T-helper 2 cell treated with Interferon-gamma antibody and Interleukin-4, amounts not matched to agents 5 μg/mL and 100 μg/mL, for 36 hours (primary cell): ENCODE data around the gene MAMDC4.

Experiments used
- DNase-seq: peaks from one replicate; pipeline ENCODE4 v3.0.0; 2021; ENCODE audit warnings: low spot score
- H3K27ac Mint-ChIP-seq: one replicate; pipeline ENCODE4 v1.8.0; 2021; ENCODE audit warnings: mild to moderate bottlenecking, mixed read lengths
- H3K27me3 Mint-ChIP-seq: one replicate; pipeline ENCODE4 v1.8.0; 2021; ENCODE audit warnings: low read depth, mixed read lengths
- H3K36me3 Mint-ChIP-seq: one replicate; pipeline ENCODE4 v1.8.0; 2021; ENCODE audit warnings: low read depth, mixed read lengths
- H3K4me1 Mint-ChIP-seq: one replicate; pipeline ENCODE4 v1.8.0; 2021; ENCODE audit warnings: low read depth, mixed read lengths
- H3K4me3 Mint-ChIP-seq: one replicate; pipeline ENCODE4 v1.8.0; 2022; ENCODE audit warnings: mild to moderate bottlenecking, moderate library complexity, mixed read lengths
- H3K9me3 Mint-ChIP-seq: one replicate; pipeline ENCODE4 v1.8.0; 2021; ENCODE audit warnings: mixed read lengths

The MAMDC4 gene

DNA sequence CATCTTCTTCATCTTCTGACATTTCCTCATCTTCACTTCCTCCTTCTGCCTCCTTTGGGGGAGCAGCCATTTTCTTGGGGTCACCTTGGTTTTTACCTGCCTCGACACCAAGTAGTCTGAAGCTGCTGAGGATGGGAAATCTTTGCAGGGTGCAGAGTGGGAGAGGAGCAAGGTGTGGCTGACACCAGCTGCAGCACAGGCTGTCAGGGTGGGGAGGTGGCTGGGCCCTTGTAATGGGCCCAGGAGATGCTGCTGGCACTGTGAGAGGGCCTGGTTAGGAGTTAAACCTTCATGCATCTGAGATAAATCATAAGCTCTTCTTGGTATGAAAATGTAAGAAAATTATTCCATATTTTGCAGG lies 36.7 kb upstream of the MAMDC4 start:
- H3K27ac Mint-ChIP-seq: no peak overlapping the region
- H3K36me3 Mint-ChIP-seq: peaks cover 34% of the 10 kb centered on the region
- H3K9me3 Mint-ChIP-seq: no peaks in the 10 kb centered on the region
- DNase-seq: no peak
- H3K4me3 Mint-ChIP-seq: no peak overlapping the region
- H3K4me1 Mint-ChIP-seq: peaks cover 24% of the 10 kb centered on the region
- no peaks in the 10 kb centered on the region for H3K27me3 Mint-ChIP-seq

DNA sequence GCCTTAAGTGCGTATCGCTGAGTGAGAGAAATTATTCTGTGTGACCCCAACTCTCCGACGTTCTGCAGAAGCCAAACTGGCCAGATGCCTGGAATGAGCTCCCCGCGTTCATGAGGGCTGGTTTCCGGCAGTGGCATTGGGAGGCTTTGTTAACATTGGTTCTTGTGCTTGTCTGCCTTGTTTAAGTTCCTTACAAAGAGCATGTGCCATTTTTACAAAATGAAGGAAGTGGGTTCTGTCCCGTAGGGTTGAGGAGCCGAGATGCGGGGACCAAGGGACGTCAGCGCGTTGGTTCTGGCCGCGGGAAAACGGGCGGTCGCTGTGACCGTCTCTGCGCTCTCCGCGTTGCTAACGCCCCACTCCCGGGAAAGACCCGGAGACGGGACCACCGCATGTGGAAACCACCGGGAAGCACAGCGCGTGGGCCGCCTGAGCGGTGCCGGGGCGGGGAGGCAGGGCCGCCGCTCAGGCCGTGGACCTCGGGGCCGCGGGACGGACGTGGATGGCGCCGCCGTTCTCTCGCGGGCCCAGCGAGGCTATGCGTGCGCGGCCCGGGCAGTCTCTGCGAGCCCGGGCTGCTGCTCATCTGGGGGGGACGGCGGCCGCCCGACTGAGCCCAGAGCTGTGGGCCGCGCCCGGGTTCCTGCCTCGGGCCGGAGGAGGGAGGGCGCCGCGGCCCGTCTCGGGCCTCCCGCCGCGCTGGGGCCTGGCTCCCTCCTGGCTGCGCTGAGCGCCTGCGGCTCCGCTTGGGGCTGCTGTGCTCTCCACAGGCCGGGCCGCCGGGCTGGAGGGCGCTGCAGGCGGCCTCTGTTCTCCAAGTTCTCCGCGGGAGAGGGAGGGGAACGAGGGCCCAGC lies 30.9 kb upstream of the MAMDC4 start:
- H3K36me3 Mint-ChIP-seq: peaks cover 19% of the 10 kb centered on the region
- H3K27ac Mint-ChIP-seq: no peak overlapping the region
- no peaks in the 10 kb centered on the region for H3K27me3 Mint-ChIP-seq
- H3K4me3 Mint-ChIP-seq: no peak overlapping the region
- no peak for DNase-seq
- H3K4me1 Mint-ChIP-seq: no peaks in the 10 kb centered on the region
- no peaks in the 10 kb centered on the region for H3K9me3 Mint-ChIP-seq

DNA sequence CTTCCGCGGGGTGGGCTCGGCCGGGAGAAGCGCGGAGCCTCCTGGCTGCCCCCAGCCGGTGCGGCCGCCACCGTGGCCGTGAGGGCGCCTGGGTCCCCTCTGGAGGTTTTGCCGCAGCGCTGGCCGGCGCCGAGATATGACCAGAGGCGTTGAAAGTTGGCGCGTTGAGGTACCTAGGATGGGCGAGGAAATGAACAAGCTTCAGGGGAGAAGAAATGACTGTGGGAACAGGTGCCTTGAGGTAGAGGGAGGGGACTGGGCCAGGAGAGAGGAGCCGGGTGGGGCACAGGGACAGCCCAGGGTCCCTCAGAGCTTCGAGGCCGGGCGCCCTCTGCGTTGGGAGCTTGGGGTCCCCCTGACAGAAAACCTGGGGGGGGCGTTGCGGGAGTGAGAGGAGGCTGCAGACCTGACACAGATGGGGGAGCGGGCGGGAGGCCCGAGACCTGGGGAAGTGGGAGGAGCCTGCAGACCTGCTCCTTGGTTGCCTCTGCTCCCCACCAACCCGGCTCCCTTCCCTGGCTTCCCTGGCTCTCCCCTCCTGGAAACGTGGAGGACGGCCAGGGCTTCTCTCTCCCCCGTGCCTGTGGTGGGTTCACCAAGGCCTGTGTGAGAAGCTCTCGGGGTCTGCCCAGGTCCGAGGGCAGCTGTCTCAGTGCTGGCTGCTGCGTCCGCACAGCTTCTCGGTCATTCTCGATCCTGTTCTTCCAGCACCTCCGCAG lies 30.2 kb upstream of the MAMDC4 start:
- Mint-ChIP-seq H3K4me3 (no peak overlapping the region), H3K27ac (no peak overlapping the region), H3K36me3 (peaks cover 15% of the 10 kb centered on the region), H3K9me3 (no peaks in the 10 kb centered on the region), H3K27me3 (no peaks in the 10 kb centered on the region), H3K4me1 (no peaks in the 10 kb centered on the region)
- DNase-seq: no peak

DNA sequence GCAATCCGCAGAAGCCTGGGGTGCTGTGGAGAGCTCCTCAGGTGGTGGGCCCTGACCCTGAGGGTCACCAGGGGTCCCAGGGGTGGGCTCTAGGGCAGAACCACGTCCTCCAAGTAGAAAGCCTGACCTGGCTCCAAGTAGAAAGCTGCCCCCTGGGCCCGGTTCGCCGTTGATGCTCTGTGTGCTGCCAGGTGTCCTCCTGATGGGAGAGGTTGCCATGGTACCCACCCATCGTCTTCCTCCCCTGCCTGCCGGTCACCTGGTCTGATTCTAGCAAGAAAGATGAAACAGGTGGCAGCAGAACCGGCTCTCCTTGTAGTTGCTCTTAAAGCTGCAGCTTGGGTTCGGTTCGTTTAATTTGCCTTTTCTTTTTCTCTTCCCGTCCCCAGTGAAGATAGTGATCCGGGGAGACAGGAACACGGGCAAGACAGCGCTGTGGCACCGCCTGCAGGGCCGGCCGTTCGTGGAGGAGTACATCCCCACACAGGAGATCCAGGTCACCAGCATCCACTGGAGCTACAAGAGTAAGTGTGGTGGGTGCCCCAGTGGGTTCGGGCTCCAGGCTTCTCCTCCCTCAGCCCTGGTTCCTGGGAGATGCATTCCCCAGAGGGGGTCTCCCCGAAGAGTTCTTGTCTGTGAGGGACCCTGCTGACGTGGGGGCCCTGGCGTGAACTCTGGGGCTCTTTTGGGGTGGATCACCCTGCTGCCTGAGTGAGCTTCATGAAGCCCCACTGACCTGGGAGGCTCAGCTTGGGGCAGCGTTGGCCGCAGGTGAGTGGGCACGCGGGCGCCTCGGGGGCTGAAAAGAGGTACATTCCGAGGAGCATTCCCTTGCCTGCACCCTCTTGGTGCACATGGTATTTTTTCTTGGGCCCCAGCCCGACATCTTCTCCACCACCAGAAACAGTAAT lies 28.8 kb upstream of the MAMDC4 start:
- no peaks in the 10 kb centered on the region for H3K27me3 Mint-ChIP-seq
- no peak for DNase-seq
- H3K27ac Mint-ChIP-seq: no peak overlapping the region
- H3K4me3 Mint-ChIP-seq: no peak overlapping the region
- peaks cover 14% of the 10 kb centered on the region for H3K36me3 Mint-ChIP-seq
- H3K4me1 Mint-ChIP-seq: no peaks in the 10 kb centered on the region
- H3K9me3 Mint-ChIP-seq: no peaks in the 10 kb centered on the region

DNA sequence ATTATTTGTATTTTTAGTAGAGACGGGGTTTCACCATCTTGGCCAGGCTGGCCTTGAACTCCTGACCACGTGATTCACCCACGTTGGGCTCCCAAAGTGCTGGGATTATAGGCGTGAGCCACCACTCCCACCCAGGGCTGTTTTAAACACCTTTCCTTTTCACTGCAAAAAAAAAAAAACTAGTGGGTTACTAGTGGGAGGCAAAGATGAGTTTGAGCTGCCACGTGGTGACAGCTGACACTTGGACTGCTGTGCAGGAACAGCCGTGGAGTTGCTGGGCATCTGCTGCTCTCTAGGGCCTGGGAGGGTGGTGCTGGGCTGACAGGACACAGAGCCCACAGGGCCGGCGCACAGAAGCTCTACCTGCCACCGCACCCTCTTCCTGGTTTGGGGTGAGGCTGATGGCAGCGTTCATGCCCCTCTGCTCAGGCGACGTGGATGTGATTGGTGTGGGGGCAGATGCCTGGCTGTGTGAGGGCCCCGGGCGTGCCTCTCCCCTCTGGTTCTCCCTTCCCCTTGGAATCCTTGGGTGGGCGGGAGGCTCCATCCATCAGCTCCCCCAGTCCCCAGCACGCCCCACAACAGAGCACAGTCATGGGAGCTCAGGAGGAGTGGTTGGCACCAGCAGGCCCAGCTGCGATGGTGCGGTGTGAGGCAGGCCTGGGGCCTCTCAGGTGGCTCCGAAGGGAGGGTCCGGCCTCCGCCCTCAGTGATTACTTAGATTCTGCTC lies 27.5 kb upstream of the MAMDC4 start:
- DNase-seq: no peak
- Mint-ChIP-seq H3K4me3 (no peak overlapping the region), H3K4me1 (no peaks in the 10 kb centered on the region), H3K36me3 (peaks cover 17% of the 10 kb centered on the region), H3K27ac (no peak overlapping the region), H3K27me3 (no peaks in the 10 kb centered on the region), H3K9me3 (no peaks in the 10 kb centered on the region)

DNA sequence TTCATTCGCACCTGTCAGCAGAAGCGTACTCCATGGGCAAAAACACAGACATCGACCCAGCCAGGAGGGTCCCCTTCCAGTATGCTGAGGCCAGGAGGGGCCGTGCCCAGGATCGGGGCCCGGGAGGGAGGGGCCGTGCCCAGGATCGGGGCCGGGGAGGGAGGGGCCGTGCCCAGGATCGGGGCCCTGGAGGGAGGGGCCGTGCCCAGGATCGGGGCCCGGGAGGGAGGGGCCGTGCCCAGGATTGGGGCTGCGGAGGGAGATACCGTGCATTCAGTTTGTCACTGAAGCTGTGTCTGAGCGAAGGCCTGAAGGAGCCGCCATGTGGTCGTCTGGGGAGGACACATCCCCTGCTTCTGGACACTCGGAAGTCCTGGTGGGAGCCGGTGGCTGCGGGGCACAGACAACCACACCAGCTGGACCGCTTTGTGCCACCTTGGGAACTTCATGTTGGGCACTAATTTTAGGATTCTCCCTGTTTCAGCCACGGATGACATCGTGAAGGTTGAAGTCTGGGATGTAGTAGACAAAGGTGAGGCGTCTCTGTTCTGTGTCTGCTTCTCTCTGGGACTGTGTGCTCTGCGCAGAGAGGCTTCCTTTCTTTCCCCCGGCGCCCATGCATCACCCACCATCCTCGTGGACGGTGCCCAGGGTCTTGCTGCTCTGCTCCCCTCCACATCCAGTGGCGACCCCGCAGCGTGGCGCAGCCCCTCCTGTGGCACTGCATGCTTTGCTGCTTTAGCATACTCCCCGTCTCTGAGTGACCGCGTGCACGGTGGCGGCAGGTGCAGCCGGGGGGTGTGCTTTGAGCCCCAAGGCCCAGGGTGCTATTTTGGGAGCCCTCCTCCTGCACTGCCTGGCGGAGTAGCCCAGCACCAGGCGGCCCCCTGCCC lies 26.6 kb upstream of the MAMDC4 start:
- no peak for DNase-seq
- no peak overlapping the region for H3K4me3 Mint-ChIP-seq
- no peak overlapping the region for H3K27ac Mint-ChIP-seq
- H3K9me3 Mint-ChIP-seq: no peaks in the 10 kb centered on the region
- peaks cover 17% of the 10 kb centered on the region for H3K36me3 Mint-ChIP-seq
- no peaks in the 10 kb centered on the region for H3K27me3 Mint-ChIP-seq
- H3K4me1 Mint-ChIP-seq: no peaks in the 10 kb centered on the region

DNA sequence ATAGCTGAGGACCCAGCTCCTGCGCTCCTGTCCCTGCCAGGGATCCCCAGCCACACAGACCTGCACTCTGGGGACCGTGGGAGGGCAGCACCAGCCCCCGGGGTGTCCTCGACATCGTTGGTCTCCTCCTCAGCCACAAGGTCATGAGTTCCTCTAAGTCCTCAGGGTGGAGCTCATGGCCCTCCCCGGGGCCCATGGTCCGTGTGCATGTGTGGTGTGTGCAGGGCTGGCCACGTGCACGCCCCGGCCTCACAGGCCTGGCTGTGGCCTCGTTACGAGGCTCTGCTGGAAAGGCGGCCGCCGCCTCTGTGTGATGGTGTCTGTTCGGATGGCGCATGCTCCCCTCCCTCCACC lies 26.0 kb upstream of the MAMDC4 start:
- no peaks in the 10 kb centered on the region for H3K4me1 Mint-ChIP-seq
- no peaks in the 10 kb centered on the region for H3K9me3 Mint-ChIP-seq
- H3K36me3 Mint-ChIP-seq: peaks cover 13% of the 10 kb centered on the region
- H3K27me3 Mint-ChIP-seq: no peaks in the 10 kb centered on the region
- no peak for DNase-seq
- no peak overlapping the region for H3K27ac Mint-ChIP-seq
- H3K4me3 Mint-ChIP-seq: no peak overlapping the region

DNA sequence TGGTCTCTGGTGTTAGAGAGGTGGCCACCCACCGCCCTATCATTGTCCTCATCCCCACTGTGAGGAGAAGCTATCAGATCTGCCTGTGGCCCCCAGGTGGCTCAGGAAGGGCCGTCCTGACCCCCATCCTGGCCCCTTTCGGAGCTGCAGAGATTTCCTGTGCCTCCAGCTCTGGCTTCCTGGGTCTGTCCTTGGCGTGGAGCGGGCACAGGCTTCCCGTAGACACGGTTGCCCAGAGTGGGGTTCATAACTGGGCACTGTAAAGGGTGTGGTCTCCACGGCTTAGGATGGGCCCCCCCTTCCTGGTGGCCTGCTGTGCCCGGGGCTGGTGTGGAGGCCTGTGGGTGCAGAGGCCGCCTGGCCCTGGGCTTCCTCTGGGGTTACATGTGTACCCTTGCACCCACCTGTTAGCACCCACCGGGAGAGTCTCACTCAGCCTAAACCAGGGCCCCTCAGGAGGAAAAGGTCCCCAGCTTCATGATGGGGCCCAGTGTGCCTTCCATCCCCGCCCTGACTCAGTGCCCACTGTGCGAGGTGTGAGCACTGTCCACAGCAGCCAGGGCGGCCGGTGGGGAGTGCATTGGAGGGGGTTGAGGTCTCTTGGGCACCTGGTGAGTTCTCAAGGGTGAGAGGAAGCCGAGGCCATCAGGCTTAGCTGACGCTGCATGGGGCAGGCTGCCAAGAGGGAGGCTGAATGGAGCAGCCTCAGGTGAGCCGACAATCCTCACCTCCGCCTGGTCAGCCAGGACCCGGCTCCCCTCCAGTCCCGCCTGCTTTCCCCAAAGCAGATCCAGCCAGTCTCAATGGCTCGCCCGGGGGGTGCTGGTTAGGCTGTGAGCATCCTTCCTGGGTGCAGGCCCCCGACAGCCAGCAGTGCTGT lies 25.2 kb upstream of the MAMDC4 start:
- Mint-ChIP-seq H3K27ac (no peak overlapping the region), H3K27me3 (no peaks in the 10 kb centered on the region), H3K36me3 (peaks cover 13% of the 10 kb centered on the region), H3K4me1 (no peaks in the 10 kb centered on the region), H3K9me3 (no peaks in the 10 kb centered on the region), H3K4me3 (no peak overlapping the region)
- DNase-seq: no peak

DNA sequence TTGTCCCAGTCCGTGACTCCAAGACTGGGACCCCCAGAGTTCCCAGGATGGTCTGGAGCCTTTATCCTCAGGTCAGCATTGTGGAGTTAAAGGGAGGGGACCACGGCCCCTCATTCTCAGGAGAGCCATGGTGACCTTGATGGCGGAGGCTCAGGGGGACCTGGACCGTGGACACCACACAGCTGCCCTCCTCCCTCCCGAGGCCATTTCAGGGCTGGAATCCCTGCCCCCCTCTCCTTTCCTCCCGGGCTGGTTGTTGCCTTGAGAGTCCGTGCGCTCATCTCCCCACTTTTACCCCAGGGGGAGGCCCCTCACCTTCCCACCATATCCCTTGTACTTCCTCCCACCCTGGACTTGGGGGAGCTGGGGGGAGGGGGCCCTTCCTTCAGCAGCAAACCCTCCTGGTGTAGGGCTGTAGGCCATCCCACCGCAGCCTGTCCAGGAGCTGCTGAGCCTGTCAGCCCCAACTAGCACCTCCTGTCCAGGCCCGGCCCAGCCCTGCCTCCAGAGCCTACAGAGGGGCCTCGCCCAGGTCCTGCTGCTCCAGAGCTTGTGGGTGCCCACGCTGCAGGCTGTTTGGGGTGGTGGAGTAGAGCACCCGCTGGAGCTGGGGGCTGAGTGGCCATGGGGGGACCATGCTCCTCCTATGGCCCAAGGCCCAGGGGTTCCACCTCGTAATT lies 24.2 kb upstream of the MAMDC4 start:
- Mint-ChIP-seq H3K27ac (no peak overlapping the region), H3K4me3 (no peak overlapping the region), H3K4me1 (no peaks in the 10 kb centered on the region), H3K27me3 (no peaks in the 10 kb centered on the region), H3K36me3 (peaks cover 13% of the 10 kb centered on the region), H3K9me3 (no peaks in the 10 kb centered on the region)
- DNase-seq: no peak

DNA sequence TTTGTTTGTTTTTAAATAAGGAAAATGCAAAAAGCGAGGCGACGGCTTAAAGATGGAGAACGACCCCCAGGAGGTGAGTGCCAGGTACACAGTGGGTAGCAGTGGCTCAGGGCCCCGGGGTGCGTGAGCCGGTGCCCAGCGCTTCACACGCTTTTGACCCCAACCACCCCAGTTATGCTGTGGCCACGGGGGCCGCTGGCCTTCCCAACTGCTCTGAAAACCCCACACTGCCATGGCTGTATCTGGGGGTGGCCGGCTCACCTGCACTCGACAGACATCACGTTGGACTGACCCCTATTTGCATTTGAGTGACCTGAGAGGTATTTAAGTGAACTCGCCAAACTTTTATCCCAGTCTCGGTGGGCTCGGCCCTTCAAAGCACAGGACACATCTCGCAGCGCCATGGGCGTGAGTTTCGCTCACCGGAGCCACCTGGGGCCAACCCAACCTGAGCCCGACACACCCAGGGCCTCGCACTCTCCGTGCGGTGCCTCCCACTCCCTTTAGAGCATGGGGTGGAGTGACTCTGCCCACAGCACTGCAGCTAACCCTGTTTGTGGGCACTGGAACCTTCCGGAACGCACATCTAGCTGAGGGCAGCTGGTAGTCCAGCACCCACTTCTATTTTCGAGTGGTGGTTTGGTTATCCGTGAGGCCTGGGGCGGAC lies 23.5 kb upstream of the MAMDC4 start:
- H3K27ac Mint-ChIP-seq: no peak overlapping the region
- H3K4me3 Mint-ChIP-seq: no peak overlapping the region
- H3K4me1 Mint-ChIP-seq: no peaks in the 10 kb centered on the region
- H3K9me3 Mint-ChIP-seq: no peaks in the 10 kb centered on the region
- DNase-seq: no peak
- H3K36me3 Mint-ChIP-seq: peaks cover 10% of the 10 kb centered on the region
- no peaks in the 10 kb centered on the region for H3K27me3 Mint-ChIP-seq

DNA sequence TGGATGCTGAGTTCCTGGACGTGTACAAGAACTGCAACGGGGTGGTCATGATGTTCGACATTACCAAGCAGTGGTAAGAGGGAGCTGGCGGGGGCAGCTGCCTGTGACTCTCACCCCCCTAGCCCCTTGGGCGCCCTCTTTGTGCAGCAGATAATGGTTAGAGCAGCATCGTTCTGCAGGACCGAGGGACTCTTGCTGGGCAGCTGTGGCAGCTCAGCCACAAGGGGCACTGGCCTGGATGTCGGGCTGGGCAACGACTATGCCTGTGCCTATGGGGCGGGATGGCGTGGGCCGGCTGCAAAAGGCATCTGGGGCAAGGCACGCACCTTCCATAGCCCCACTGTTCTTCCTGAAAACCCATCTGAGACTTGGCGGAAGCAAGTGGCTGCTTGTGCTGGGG lies 22.7 kb upstream of the MAMDC4 start:
- Mint-ChIP-seq H3K4me3 (no peak overlapping the region), H3K4me1 (no peaks in the 10 kb centered on the region), H3K36me3 (peaks cover 7% of the 10 kb centered on the region), H3K27ac (no peak overlapping the region), H3K27me3 (no peaks in the 10 kb centered on the region), H3K9me3 (no peaks in the 10 kb centered on the region)
- no peak for DNase-seq
